HTR-8/SVneo (cell line): ENCODE data around the gene GOLGA1.
"Not testable (repeated sequence)": the region's sequence is repeated elsewhere in the genome, so short reads cannot be mapped to it uniquely, and the experiment has no call there.

ENCODE experiments used
- DNase-seq: peaks from one replicate; pipeline ENCODE4 v3.0.0; 2011; ENCODE audit warnings: low spot score, mixed read lengths; ENCODE audit not compliant: insufficient read length
- FAIRE-seq: peaks from 2 replicates; lab custom pipeline; 2011; peaks lifted over from hg19 to GRCh38; lab: Jason Lieb, UNC

The GOLGA1 gene

DNA sequence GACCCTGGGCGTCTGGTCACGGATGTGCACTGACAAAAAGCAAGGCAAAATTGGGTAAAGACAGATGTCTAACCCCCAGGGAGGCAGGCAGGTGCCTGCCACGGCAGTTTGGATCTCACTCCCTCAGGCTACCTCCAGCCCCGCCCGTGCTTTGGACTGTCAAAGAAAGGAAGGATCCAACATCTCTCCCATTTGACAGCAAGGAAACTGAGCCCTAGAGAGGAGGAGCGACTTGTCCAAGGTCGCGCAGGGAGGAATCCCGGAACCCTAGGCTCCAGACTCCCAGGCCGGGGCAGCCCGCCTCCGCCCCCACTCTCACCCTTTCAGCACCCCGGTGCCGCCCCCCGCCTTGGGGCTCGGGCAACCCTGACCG lies 376 bp downstream of the GOLGA1 start:
- FAIRE-seq (no peak), DNase-seq (no peak)

- no peak for DNase-seq
- FAIRE-seq: no peak
Observed at GRCh38 chr9:124939944-124940343, 939 bp downstream of the GOLGA1 start.

DNA sequence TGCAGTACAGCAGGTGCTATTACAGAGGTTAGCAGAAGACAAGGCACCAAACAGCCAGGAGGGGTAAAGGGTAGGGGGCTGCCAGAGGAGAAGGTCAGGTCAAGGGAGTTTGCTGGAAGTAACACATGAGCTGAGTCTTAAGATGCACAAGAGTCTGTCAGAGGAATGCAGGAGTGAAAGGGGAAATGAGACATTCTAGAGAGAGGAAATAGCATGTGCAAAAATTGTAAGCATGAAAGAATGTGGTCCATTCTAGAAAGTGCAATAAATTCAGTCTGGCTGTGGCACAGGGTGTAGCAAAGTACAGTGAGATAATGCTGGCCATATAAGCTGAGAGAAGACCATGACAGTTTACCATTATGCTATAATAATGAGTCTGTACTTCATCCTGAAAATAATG lies 6.6 kb downstream of the GOLGA1 start:
- FAIRE-seq (no peak), DNase-seq (no peak)

GRCh38 chr9:124932333-124932732 lies 8.6 kb downstream of the GOLGA1 start:
- no peak for DNase-seq
- no peak for FAIRE-seq

GRCh38 chr9:124929464-124929863 lies 11.4 kb downstream of the GOLGA1 start:
- FAIRE-seq: no peak
- DNase-seq: no peak

DNA sequence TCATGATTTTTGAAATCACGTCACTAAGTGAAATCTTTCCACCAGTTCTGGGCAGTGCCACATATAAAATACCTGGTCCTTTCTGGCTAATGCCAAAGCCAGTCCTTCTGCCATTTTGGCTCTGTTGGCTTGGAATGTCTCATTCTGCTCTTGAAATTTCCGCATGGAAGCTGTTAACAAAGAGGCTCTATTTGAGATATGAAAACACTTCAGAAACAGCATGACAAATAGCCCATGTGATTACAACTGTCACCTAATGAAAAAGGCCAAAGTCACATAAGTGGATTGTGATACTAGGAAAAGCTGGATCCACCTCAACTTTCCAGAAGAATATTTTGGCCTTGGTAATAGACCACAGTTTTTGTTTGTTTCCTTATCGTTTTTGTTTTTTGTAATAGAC lies 12.8 kb downstream of the GOLGA1 start:
- DNase-seq (no peak), FAIRE-seq (no peak)

GRCh38 chr9:124920394-124920793 lies 20.5 kb downstream of the GOLGA1 start:
- FAIRE-seq, DNase-seq: not testable (repeated sequence)

DNA sequence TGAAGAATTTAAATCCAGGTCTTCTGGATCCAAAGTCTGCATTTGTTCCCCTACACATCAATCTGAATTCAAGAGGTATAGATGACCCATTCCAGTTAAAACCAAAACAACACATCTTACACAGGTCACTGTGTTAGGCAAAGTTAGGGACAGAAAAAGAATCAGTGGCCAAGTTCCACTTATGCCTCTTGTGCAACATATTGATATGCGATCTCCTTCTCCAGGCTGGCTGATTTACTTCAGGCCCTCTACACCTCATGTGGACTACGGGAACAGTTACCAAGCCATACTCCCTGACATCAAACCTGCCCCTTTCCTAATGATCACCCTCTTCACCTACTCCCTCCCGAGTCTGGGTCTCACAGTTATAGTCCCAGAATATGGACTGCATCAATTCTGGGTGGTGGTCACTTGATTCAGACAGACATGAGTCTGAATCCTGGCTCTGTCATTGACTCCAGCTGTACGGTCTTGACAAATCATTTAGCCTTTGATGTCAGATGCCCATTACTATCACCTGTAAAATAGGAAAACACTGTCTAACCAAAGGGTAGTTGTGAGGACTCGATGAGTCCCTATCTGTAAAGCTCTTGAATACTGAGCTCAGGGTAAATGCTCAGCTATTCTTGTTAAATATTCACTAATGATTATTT lies 26.0 kb downstream of the GOLGA1 start:
- FAIRE-seq (no peak), DNase-seq (no peak)

- FAIRE-seq (no peak), DNase-seq (no peak)
Observed at GRCh38 chr9:124913378-124913777, 27.5 kb downstream of the GOLGA1 start.

GRCh38 chr9:124911766-124912165 lies 29.1 kb downstream of the GOLGA1 start:
- DNase-seq (no peak), FAIRE-seq (no peak)

DNA sequence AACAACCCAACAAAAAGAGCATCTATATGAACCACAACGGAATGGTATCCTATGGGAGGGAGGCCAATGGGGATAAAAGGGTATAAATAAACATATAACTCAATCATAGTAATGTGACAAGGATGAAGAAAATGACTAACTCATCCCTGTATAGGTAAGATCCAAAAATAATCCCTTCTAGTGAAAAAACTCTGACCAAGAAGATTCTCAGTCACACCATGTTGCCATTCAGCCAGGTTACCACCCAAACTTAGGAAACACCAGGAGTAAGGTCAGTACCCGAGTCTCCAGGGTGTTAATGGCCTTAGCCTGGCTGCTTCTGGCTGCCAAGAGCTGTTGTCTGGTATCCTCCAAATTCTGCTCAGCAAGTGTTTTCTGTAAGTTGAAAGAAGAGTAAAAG lies 32.8 kb downstream of the GOLGA1 start:
- FAIRE-seq: no peak
- DNase-seq: no peak

DNA sequence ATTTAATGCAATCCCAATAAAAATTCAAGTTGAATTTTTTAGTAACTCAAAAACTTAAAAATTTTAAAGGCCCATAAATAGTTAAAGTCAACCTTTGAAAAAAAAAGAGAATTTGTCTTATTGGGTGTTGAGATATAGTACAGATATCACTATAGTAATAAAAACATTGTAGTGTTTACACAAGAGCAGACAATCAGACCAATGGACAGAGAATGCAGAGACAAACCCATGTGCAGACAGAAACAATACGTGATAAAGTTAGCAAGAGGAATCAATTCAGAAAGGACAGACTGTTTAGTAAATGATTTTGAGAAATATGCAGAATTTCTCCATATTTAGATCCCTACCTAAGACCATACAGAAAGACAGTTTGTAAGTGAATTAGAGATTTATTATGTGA lies 33.9 kb downstream of the GOLGA1 start:
- DNase-seq (no peak), FAIRE-seq (no peak)

GRCh38 chr9:124899845-124900244 lies 41.0 kb downstream of the GOLGA1 start:
- DNase-seq (no peak), FAIRE-seq (no peak)

DNA sequence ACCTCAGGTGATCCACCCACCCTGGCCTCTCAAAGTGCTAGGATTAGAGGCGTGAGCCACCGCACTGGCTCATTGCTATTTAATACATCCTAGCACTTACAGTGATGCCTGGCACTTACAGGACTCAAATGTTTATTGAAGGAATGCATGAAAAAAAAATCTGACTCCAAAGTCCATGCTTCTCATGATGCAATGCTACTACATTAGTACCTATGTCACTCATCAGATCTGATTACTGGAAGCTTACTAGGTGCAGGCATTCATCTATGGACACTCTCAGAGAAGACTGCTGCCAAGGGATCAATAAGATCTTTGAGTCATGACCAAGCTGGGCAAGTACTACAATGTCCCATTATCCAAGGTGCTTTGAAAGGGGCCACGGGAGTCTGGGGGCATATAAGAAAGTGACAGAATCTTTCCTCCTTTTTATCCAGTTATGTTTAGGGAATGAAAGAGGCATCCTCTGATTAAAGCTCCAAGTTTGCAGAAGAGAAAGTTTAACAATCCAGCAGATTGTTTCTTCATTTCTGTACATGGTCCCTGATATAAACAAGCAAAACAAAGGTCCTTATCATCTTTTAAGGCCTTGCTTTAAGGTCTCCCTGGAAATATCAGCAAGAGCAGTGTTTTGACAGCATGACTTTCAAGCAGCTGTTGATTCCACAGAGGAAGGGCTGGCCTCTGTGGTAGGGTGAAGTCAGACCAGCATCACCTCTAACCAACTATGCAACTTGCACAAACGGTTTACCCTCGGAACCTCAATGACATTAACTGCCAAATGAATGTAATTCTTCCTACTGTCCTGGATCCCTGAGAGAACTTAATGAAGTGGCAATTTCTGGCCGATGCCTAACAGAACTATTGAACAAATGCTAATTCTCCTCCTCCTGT lies 43.1 kb downstream of the GOLGA1 start:
- FAIRE-seq (no peak), DNase-seq (no peak)

DNA sequence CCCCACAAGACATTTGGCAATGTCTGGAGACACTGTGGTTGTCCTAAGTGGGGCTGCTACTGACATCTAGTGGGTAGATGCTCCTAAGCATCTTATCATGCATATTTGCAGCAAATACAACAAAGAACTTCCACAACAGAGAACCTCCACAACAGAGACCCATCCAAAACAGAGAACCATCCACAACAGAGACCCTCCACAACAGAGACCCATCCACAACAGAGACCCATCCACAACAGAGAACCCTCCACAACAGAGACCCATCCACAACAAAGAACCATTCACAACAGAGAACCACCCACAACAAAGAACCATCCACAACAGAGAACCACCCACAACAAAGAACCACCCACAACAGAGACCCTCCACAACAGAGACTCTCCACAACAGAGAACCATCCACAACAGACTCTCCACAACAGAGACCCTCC lies 46.1 kb downstream of the GOLGA1 start:
- DNase-seq (peak; percentile 13), FAIRE-seq (no peak)

DNA sequence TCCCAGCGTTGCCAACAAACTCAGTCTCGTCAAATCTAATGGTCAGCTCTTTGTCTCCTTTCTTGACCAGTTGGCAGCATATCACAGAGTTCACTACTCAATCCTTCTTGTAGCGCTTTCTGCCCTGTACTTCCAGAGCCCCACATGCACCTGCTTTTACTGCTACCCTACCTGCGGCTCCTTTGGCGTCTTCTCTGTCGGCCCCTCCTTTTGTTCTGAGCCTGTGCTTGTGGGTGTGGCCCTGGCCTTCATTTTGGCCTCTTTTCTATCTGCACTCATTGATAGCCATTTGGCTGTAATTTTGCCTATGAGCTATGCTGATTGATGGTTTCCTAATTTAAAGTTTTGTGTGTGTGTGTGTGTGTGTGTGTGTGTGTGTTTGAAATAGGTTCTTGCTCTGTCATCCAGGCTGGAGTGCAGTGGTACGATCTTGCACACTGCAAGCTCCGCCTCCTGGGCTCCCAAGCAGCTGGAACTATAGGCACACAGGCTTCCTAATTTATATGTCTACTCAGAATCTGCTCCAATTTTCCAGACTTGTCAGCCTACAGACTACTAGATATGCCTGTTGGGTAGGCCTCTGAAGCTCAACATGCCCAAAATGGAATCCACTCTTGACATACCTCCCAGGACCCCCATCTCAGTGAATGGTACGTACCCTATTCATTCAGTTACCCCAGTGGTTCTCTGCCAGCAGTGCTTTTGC lies 46.7 kb downstream of the GOLGA1 start:
- DNase-seq: no peak
- no peak for FAIRE-seq

DNA sequence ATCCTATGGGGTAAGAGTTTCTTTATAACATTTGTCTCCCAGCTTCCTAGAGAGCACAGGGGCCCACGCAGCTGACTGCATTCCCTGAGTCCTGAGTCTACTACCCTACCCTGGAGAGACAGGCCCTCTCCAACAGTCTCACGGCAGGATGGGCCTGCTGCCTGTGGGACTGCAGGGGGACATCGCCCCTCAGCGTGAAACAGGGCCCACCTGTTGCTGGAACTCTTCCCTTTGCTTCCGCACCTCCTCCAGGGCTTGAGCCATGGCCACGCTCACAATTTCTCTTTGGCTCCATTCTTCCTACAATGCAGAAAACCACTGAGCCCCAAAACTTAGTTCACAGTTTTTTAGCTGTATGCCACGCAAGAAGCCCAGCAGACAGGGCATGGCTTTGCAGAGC lies 50.7 kb downstream of the GOLGA1 start:
- no peak for FAIRE-seq

GRCh38 chr9:124889006-124889405 lies 51.9 kb downstream of the GOLGA1 start:
- DNase-seq: no peak
- no peak for FAIRE-seq

More for the DNA sequence above, 50.7 kb downstream of the GOLGA1 start:
- no peak for DNase-seq

DNA sequence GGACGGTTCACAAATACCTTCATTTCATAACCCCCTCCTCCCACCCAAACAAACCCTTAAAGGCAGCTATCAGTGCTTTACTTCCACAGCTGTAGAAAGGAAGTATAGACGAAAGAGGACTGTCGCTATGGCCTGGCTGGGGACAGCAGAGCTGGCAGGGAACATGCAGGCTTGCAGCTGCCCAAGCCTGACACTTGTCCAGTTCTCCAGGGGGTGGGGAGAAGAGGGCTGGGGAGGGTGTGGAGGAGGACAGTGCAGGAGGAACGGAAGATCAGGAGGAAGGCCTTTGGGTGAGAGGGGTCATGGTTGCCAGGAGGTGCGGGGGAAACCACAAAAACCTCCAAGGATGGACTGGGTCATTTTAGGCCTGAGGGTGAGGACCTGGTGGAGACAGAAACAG lies 53.1 kb downstream of the GOLGA1 start:
- FAIRE-seq (no peak), DNase-seq (no peak)

DNA sequence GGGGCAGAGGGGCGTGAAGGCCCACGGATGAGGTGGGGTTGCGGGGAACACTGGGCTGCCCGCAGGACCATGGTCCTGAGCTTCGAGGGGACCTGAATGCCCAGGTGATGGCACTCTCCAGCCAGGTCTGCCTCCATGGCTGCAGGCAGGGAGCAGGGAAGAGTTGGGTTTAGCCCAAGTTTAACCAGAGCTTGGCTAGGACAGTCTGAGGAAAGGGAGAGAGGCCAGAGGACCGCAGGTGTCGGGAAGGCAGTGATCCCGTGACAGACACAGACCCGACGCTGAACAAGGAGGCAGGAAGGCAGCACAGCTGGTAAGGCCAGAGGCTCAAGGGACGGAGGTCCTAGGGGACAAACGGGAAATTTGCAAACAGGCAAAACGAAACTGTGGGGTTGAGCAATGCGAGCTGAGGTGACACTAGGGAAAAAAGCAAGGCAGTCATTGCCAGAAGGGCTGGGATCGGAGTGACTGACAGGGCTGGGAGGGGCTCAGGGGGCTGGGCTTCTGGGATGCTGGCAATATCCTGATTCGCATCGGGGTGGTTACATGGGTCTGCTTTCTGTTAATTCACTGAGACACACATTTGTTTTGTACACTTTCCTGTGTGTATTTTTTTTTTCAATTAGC lies 53.9 kb downstream of the GOLGA1 start:
- no peak for FAIRE-seq
- DNase-seq: no peak

- FAIRE-seq (no peak), DNase-seq (no peak)
Observed at GRCh38 chr9:124886461-124886860, 54.4 kb downstream of the GOLGA1 start.
